ENCODE data around the gene MRGPRG.

DNA sequence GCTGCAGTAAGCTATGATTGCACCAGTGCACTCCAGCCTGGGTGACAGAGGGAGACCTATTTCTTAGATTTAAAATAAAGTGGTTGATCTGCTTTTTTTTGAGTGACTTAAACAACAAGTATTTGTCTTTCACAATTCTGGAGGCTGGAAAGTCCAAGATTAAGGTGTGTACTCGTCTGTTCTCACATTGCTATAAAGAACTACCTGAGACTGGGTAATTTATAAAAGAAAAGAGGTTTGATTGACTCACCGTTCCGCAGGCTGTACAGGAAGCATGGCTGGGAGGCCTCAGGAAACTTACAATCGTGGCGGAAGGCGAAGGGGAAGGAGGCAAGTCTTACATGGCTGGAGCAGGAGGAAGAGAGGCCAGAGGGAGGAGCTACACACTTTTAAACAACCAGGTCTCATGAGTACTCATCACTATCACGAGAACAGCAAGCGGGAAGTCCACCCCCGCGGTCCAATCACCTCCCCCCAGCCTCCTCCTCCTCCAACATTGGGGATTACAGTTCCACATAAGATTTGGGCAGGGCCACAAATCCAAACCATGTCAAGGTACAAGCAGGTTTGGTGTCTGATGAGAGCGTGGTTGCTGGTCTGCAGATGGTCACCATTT lies 33.8 kb downstream of the MRGPRG start:
- TF ChIP-seq CTCF (IDR thresholded peaks at IDR 0.05; ENCODE audit: low read depth, low read length) (no peak), EZH2phosphoT487 (IDR thresholded peaks at IDR 0.05; ENCODE audit: low read depth) (no peak)

All from OCI-LY3 (cell line).